UCSD-AML1 (cell line): ENCODE measurements around the gene UBTD1.
"Not testable (repeated sequence)": the region's sequence is repeated elsewhere in the genome, so short reads cannot be mapped to it uniquely, and the experiment has no call there.

Experiments used
- DNase-seq: peaks from one replicate; lab custom pipeline; 2025; ENCODE audit not compliant: unreplicated experiment; lab: John Stamatoyannopoulos, UW

UBTD1 gene

DNA sequence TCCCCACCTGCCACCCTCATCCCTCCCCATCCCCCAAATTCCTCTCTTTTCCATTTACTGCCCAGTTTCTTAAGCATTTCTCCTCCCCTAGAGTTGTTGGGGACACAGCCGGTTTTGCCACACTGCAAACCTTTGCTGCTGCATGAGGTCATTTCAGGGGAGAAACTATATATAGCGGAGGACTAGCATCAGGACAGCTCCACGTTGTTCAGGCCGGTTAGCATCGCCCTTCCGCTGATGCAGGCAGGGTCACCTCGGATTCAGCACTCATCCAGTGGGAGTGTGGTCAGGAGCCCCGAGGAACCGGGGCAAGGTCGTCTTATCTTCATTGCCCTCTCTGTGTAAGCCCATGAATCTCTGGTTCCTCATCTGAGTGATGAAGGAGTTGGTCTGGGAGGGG, 15.6 kb downstream of the UBTD1 start:
- no peak for DNase-seq

DNA sequence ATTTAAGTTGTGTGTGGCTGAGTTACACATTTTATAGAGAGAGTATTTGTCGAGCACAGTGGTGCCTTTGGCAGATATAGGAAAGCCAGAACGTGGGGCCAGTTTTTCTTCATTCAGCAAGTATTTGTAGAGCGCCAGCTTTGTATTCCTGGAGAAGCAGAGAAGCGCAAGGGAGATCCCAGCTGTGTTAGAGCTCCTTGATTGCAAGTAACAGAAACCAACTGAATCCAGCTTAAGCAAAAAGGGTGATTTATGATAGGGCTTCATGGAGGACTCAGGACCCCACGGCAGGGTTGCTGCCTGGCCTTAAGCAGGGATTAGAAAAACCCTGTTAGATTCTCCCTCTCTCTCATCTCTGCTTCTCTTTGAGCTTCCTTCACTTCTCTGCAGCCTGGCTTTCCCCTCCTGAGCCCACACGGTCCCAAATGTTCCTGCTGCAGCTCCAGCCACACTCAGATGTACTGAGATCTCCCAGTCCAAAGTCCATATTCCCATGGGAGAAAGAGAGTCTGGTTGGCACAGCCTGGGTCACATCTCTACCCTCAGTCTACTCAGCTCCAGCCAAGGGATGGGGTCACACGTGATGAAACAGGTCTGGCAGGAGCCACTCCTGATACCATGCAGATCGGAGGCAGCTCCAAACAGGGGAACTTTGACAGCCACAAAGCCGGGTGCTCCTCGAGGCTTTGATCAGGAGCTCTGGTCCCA, 16.7 kb downstream of the UBTD1 start:
- no peak for DNase-seq

DNA sequence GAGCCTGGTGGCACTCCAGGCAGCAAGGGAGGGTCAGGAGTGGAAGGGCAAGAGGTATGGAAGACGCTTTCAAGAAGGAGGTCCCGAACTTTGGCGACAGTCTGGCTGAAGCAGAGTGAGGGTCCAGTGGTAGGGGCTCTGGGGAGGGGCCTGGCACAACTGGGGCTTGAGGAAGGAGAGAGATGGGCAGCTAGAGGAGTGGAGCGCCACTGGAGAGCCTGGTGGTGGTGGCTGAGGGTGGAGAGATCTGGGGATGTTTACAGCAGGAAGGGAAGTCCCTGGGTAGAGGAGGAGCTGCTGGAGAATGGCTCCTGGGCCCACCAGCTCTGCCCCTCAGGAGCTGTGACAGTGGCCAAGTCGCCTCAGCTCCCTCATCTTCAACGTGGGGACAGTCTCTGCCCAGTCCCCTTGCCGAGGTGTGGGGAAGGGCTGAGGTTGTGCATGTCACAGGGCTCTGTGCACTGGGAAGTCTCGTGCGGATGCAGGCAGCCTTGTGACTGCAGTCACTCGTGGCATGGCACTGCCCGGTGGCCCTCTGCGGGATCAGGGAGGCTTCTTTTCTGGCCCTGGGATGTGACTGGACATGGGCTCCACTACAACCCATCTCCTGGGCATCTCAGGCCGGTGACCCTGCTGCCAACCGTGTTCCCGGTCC, 18.5 kb downstream of the UBTD1 start:
- DNase-seq = no peak

DNA sequence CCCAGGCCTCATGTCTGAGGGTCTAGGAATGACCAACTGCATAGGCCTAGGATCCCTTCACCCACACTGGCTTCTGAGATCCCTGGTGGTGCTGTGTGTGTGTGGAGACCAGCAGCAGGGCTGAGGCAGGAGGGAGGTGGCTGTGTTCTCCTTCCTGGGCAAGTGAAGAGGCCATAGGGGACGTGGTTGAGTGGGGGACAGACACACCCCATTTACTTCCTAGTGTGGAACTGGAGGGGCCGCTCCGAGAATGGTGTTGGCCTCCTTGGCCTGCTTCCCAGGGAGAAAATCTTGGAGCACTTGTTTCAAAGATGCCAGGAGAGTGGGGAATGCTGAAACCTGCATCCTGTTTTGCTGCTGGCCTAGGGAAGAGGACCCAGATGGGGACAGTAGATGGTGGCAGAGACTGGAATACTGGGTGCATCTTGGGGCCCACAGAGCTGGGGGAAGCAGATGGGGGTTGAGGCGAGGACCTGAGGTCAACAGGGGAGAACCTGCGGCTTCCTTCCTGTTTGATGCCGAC, 19.1 kb downstream of the UBTD1 start:
- no peak for DNase-seq

DNA sequence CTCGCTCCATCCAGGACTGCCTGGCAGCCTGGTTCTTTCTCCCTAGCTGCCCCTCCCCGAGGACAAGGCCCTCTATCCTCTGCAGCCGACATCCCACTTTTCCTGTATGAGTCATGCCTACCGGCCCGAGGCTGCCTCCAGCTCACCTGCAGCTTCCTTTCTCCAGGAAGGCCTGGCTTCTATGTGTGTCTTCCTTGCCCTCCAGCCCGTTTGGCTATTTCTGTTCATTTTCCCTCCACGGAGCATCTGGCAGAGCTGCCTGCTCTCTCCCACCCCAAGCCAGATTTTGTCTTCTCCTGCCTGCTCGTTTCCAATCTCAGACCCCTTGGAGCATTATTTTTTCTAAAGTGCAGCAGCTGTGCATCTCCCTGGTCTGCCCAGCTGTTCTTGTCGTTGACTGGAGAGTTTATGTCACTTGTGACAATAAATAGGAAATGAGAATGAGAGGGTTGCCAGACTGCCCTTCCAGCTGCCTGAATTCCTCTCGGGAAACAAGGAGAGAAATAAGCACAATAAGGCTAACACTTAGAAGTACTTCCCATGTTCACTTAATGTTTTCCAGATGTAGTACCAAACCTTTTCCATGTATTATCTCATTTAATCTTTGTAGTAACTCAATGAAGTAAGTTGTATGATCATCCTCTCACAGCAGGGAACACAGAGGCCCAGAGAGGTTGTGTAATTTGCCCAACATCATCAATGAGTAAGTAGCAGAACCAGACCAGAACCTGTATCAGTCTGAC, 19.7 kb downstream of the UBTD1 start:
- no peak for DNase-seq

DNA sequence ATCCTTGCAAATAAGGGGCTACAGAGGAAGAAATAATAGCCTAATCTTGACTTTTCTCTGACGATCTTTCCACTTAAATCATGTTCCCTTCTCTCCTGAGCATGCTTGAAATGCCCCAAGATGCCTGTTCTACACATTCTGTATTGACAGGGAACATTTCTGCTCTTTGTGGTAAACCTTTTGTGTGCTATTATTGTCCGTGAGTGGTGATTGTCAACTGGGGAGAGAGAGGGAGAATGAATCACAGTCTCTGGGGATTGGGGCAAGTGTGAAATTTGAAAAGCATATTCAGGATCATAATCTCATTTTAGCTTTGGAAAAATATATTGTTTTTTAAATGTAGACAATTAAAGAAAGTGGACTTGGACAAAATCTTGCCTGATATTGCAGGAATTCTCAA, 20.6 kb downstream of the UBTD1 start:
- no peak for DNase-seq

DNA sequence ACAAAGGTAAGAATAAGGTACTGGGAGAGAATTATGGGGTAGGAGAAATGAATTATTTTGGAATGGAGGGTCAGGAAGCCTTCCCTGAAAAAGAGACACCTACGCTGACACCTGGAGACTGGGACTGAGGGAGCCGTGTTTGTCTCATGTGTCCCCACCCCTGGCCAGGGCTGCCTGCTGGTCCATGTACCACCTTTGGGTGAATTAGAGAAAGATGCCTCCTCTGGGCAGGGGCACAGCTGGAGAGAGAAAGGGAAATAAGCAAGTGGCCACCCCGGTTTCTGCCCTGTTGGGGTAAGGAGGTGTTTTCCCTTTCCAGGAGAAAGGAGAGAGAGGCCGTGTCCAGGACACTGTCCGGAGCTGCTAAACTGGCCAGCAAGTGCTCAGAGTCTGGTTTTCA, 21.8 kb downstream of the UBTD1 start:
- DNase-seq = no peak

DNA sequence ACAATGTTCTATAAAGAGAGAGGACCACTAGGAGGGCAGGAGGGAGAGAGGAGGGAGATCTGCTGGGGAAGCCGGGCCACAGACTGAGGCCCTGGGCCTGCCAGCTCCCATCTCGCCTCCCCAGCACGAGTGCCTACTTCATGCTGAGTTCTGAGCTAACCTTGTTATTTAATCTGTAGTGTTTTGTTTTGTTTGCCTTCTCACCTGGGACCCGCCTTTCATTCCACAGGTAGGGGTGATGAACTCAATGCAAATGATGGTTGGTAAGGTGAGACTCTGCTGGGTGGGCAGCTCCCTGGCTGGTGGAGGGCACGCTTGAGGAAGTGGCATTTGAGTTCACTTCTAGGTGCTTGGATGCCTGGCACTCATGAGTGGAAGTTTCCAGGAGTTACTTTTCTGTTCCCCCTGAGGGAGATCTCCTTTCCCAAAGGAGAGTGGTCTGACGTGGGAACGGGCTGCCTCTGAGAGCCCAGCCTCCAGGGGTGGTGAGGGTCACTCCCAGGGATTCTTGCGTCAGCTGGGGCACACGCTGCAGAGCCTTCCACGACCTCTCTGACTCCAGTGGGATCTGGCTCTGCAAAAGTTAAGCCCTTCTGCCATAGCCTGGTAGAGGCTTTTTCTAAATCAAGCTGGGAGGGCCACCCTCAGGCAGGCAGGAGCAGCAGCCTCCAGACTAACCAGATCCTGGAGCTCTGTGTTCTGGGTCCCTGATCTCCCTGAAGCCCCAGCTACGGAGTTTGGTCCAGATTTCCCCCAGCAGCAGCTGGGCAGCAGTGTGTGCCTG, 22.4 kb downstream of the UBTD1 start:
- no peak for DNase-seq

DNA sequence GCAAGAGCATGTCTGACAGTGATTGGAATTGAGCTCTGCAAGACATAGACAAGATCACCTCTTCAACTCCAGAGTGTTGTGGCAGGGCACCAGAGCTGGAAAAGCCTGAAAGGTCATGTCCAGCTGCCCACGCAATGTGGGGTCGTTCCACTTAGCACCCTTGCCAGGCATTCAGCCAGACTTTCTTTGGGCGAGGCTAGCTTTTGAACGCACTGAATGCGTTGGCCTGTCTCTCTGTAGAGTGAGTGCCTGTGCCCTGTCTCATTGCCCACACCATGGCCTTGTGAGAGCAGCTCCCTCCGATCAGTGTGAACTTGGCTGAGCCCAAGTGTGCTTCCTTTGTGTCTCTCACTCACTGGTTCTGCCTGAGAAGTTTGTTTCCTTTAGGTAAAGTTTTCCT, 23.3 kb downstream of the UBTD1 start:
- no peak for DNase-seq

DNA sequence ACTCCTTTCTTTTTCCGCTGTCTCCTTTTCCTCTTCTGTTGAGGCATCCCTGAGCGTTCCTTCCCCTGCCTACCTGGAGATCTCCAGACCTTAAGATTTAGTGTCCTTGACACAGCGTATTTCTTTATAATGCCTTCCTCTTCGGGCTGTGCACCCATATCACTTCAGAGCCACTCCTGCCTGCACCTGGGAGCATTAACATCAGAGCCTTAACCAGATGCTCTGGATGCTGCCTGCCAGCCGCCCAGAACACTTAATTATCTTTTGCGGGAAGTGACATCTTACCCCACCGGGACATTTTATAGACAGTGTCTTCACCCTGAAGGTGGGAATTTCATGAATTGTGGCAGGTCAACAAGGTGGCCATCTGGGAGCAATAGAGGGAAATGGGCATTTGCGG, 24.2 kb downstream of the UBTD1 start:
- DNase-seq = no peak

DNA sequence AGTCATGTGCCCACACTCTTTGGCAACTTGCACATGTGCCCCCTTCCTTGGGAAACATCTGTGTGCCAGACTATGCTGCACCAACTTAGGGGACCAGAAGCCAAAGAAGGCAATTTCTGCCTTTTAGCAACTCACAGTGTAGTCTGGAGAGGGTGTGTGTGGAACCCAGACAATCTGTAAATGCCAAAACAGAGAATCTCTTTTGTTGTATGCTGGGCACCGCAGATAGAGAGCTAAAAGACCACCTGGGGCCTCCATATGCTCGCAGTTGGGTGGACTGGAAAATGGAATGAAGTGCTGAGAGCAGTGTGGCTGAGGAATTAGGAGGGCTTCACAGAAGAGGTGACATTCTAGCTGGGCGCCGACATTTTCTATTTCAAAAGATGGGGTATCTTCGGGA, 26.4 kb downstream of the UBTD1 start:
- DNase-seq = no peak

DNA sequence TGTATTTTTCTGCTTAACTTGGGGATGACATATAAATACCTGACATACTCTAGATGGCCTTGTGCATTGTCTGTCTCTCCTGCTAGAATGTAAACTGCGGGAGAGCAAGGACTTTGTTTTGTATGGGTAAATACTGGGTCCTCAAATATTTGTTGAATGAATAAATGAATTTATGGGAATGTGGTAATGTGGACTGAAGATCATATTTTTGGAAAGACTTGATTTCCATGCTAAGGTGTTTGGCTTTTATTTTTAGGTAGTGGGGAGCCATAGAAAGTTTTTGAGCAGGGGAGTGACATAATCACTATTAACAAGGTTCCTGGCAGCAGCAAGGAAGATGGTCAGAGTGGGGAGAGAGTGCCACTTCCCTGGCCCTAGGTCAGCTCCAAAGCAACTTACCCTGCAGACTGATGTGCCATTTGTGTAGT, 27.0 kb downstream of the UBTD1 start:
- no peak for DNase-seq

DNA sequence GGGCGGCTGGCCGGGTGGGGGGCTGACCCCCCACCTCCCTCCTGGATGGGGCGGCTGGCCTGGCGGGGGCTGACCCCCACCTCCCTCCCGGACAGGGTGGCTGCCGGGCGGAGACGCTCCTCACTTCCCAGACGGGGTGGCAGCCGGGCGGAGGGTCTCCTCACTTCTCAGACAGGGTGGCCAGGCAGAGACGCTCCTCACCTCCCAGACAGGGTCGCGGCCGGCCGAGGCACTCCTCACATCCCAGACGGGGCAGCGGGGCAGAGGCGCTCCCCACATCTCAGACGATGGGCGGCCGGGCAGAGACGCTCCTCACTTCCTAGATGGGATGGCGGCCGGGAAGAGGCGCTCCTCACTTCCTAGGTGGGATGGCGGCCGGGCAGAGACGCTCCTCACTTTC, 30.2 kb downstream of the UBTD1 start:
- not testable (repeated sequence) for DNase-seq

DNA sequence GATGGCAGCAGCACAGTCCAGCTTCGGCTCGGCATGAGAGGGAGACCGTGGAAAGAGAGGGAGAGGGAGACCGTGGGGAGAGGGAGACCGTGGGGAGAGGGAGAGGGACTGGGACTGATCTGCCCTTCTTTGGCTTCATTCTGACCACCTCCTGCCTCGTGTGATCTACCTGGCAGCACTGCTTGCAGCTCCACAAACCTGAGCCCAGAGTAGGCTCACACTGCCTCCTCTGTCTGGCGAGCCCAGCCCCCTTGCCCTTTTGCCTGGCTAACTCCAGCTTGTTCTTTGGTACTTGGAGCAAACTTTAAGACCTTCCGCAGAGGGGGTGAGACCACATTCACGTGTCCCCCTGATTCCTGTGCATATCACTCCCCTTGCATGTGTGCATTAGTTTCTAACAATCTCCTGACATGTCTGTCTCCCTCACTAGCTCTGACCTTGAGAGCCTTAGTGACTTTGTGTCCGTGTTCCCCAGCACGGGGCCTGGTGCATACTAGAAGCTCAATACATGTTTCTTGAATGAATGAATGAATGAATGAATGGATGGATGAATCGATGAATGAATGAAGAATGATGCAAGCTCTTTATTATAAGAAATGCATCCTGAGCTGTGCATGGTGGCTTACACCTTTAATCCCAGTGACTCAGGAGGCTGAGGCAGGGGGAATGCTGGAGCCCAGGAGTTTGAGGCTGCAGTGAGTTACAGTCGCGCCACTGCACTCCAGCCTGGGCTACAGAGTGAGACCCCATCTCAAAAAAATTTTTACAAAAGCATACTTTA, 31.2 kb downstream of the UBTD1 start:
- DNase-seq = no peak

DNA sequence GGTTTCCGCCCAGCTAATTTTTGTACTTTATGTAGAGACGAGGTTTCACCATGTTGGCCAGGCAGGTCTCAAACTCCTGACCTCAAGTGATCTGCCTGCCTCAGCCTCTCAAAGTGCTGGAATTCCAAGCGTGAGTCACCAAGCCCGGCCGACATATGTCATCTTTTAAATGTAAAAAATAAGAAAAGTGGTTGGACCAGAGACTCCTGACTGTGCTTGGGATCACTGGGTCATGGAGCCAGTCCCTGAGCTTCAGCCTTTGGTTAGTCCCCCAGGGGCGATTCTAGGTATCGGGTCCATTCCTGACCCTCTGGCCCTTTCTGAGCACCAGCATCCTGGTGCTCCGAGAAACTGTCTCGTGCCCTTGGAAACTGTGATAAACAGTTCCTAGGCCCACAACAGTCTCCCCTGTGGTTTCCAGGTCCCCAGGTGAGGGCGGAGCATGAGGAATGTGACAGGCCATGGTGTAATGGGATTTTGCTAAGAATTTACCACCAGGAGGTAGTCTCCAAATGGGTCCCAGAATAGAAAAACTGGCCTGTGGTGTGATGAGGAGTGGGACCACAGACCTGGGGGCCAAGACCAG, 32.8 kb downstream of the UBTD1 start:
- no peak for DNase-seq

DNA sequence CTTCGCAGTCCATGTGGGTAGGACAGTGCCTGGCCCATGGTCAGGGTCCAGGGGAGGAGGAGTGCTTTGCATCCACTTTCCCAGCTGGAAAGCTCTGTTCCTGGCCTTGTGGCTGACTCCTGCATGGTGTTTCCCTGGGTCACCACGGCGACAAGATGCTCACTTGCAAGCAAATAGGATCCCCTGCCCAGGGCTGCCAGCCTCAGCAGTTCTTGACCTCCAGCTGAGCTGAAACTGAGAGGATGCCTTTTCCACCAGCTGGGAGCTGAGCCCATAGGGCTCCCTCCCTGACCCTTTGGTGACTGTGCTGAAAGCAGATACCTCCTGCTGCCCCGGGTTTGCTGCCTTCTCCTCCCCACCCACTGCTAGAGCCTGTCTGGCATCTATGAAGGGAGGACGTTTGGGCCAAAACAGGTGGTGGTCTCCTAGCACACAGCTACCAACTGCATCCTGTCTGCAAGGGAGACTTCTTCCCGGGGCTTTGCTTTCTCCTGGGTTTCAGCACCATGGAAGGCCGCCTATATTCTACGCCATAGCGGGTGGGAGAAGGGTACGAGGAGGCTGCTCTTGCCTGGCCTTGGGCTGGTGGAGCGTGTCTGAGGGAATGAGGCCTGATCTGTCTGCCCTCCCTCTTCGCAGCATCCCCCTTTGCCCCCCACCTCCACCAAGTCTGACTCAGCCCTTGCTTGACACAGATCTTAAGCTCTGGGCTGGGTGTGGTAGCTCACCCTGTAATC, 34.4 kb downstream of the UBTD1 start:
- no peak for DNase-seq

DNA sequence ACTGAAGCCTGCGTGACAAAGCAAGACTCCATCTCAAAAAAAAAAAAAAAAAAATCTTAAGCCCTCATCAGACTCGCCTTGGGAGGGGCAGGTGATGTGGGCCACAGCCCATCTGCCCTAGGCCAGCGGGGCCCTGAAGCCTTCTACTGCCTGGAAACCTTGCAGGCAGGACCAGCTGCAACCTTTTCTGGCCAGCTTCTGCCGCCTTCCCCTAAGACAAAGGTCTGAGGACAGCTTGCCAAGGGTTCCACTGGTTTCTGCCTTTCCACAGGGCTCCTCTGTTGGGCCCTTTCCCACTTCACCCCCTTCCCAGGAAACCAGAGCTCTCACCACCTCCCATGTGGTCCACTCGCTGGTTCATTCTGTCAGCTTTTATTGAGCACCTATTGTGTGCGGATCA, 35.2 kb downstream of the UBTD1 start:
- no peak for DNase-seq

DNA sequence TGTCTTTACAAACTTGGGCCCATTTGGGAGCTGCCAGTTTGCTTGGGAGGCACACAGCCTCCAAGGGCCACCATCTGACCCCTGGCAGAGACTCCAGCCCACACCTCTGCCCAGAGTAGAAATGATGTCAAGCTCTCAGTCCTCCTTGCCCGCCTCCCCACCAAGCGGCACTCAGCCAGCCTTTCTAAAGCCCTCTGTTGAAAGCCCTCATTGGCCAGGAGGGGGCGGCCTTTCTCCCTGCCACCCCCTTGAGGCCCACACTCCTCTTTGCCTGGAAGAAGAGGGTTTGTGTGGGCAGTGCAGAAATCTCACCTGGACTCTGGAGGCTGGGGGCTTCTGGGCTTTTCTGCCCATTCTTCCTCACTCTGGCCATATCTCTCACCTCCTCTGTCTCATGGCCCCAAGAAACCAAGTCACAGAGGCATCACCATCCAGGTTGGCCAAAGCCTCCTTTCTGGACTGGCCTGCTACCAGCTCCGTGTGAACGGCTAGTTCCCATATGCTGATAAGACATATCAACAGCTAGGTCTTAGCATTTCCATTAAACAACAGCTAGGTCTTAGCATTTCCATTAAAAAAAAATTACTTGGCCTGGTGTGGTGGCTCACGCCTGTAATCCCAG, 36.1 kb downstream of the UBTD1 start:
- DNase-seq = peak; percentile 64
